C4-2B (cell line): ENCODE measurements around the gene LNP1.

Experiments used
- CTCF ChIP-seq: fragments of 450-650 bp; conservative IDR thresholded peaks from 2 replicates; pipeline ENCODE4 v1.5.1; 2017; ENCODE audit warnings: mild to moderate bottlenecking
- ZFX ChIP-seq: fragments of 450-650 bp; IDR thresholded peaks from 2 replicates; pipeline ENCODE4 v1.6.1; 2017

GRCh38 chr3:100366424-100366823 lies 34.9 kb upstream of the LNP1 start:
- TF ChIP-seq CTCF (no peak), ZFX (no peak)
